ENCODE results near the gene DUS1L. TPM values are rescaled to one million over a fixed set of nuclear protein-coding genes. Genes with fewer than 3 reads are reported as not detected.

Gene DUS1L
- total and polyA plus RNA-seq, 2 donors (not counting 1 experiment from before 2014, with no cell fraction given): 109 to 241 TPM

DNA sequence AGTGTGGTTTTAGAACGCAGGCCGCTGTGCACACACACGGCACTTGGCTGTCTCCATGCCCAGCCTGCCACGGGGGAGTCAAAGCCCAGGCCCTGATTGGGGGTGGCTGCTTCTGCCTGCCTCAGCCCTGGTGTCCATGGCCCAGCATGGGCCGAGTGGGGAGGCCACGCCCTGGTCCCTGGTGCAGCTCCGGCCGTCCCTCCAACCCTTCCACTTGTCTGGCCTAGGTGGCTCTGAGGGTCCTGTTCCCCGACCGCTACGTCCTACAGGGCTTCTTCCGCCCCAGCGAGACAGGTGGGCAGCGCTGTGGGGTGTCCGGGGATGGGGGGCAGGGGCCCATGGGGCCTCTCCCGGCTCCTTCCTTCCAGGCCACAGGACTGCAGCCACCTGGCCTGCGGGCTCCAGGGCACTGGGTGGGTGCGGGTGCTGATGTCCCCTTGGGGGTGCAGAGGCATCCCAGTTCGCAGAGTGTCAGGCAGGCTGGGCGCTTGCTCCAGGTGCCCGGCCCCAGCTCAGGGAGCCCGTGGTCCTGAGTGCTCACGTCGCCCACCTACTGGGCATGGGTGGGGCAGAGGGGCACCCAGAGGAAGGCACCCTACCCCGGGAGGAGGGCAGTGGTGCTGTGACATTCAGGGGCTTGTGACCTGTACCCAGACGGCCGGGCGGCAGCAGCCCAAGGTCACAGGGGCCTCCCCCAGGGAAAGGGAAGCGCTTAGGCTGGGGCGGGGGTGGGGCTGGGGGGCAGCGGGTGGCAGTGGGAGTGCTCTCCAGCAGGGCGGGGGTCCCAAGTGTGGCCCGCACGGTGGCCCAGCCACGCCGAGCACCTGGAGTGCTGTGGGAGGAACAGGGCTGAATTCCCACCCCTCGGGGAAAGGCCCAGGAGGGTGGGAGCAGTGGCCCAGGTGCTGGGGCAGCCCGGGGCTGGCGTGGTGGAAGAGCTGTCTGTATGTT lies 54.8 kb downstream of the DUS1L start:
- TF ChIP-seq EZH2 (IDR thresholded peaks at IDR 0.05; ENCODE audit: borderline replicate concordance, insufficient read depth, low read depth, low read length, poor library complexity, severe bottlenecking) (no peak), CTCF (IDR thresholded peaks at IDR 0.05) (no peak)
- H3K4me1 Mint-ChIP-seq: no peaks in the 10 kb centered on the region
- H2AFZ ChIP-seq (ENCODE audit: insufficient read depth, low read depth, low read length, poor library complexity, severe bottlenecking): no peak overlapping the region
- H3K4me3 ChIP-seq (ENCODE audit: control extremely low read depth in 1 of 5, extremely low read depth in 1 of 5, insufficient read depth in 1 of 5, low read depth in 2 of 5, low read length in 4 of 5): no peak overlapping the region
- CTCF ChIA-PET: no interaction called here
- intact Hi-C loops (cut with micrococcal nuclease): no loop called here
- H3K27me3 Mint-ChIP-seq: no peaks in the 10 kb centered on the region
- ATAC-seq (ENCODE audit: low read depth): no peak
- DNase-seq: no peak
- 92% methylated on average over 33 of the region's 39 CpGs for WGBS (ENCODE audit: insufficient coverage)
- no peak overlapping the region for H3K9ac ChIP-seq (ENCODE audit: low read length)
- no peak overlapping the region for H3K27ac Mint-ChIP-seq
- H3K9me3 ChIP-seq (ENCODE audit: control extremely low read depth in 1 of 3, control insufficient read depth in 2 of 3, insufficient read depth in 1 of 3, low read length in 2 of 3): no peaks in the 10 kb centered on the region
- POLR2A ChIA-PET: no interaction called here
- H3K79me2 ChIP-seq (ENCODE audit: control insufficient read depth, insufficient read depth, low read length): no peaks in the 10 kb centered on the region
- H3K4me3 Mint-ChIP-seq: no peak overlapping the region
- no peaks in the 10 kb centered on the region for H3K4me1 ChIP-seq (ENCODE audit: control insufficient read depth in 2 of 2, insufficient read depth in 2 of 2, low read length in 2 of 2)
- no peaks in the 10 kb centered on the region for H4K20me1 ChIP-seq (ENCODE audit: control insufficient read depth, insufficient read depth, low read length, poor library complexity, severe bottlenecking)
- no peaks in the 10 kb centered on the region for H3K9me3 Mint-ChIP-seq (ENCODE audit: insufficient read depth)
- no peak overlapping the region for H3K27ac ChIP-seq (ENCODE audit: low read length in 2 of 2)
- H3K36me3 ChIP-seq (replicated peaks in 1 of 2; ENCODE audit: control extremely low read depth in 1 of 2, control insufficient read depth in 1 of 2, extremely low read depth in 1 of 2, insufficient read depth in 2 of 2, low read length in 1 of 2): peaks cover 0 to 5% of the 10 kb centered on the region in 2 experiments
- H3K4me2 ChIP-seq (replicated peaks; ENCODE audit: low read depth, low read length, poor library complexity, severe bottlenecking): no peak overlapping the region
- H3K27me3 ChIP-seq (replicated peaks in 1 of 4; ENCODE audit: control extremely low read depth in 1 of 4, control insufficient read depth in 3 of 4, insufficient read depth in 4 of 4, low read length in 3 of 4): no peaks in the 10 kb centered on the region

- CTCF ChIA-PET: no interaction called here
- Histone ChIP-seq H3K9ac (ENCODE audit: low read length) (no peak overlapping the region), H3K9me3 (ENCODE audit: control extremely low read depth in 1 of 3, control insufficient read depth in 2 of 3, insufficient read depth in 1 of 3, low read length in 2 of 3) (no peaks in the 10 kb centered on the region), H3K4me2 (replicated peaks; ENCODE audit: low read depth, low read length, poor library complexity, severe bottlenecking) (no peak overlapping the region), H3K36me3 (replicated peaks in 1 of 2; ENCODE audit: control extremely low read depth in 1 of 2, control insufficient read depth in 1 of 2, extremely low read depth in 1 of 2, insufficient read depth in 2 of 2, low read length in 1 of 2) (peaks cover 0 to 7% of the 10 kb centered on the region in 2 experiments), H3K27me3 (replicated peaks in 1 of 4; ENCODE audit: control extremely low read depth in 1 of 4, control insufficient read depth in 3 of 4, insufficient read depth in 4 of 4, low read length in 3 of 4) (no peaks in the 10 kb centered on the region), H3K79me2 (ENCODE audit: control insufficient read depth, insufficient read depth, low read length) (no peaks in the 10 kb centered on the region), H3K4me1 (ENCODE audit: control insufficient read depth in 2 of 2, insufficient read depth in 2 of 2, low read length in 2 of 2) (no peaks in the 10 kb centered on the region), H2AFZ (ENCODE audit: insufficient read depth, low read depth, low read length, poor library complexity, severe bottlenecking) (no peak overlapping the region), H3K27ac (ENCODE audit: low read length in 2 of 2) (no peak overlapping the region), H3K4me3 (ENCODE audit: control extremely low read depth in 1 of 5, extremely low read depth in 1 of 5, insufficient read depth in 1 of 5, low read depth in 2 of 5, low read length in 4 of 5) (no peak overlapping the region), H4K20me1 (ENCODE audit: control insufficient read depth, insufficient read depth, low read length, poor library complexity, severe bottlenecking) (no peaks in the 10 kb centered on the region)
- no peak for DNase-seq
- no peaks in the 10 kb centered on the region for H3K27me3 Mint-ChIP-seq
- intact Hi-C loops (cut with micrococcal nuclease): no loop called here
- 75% methylated on average over 14 of the region's 15 CpGs for WGBS (ENCODE audit: insufficient coverage)
- no peak for ATAC-seq (ENCODE audit: low read depth)
- POLR2A ChIA-PET: no interaction called here
- no peak overlapping the region for H3K27ac Mint-ChIP-seq
- TF ChIP-seq EZH2 (IDR thresholded peaks at IDR 0.05; ENCODE audit: borderline replicate concordance, insufficient read depth, low read depth, low read length, poor library complexity, severe bottlenecking): no peak
- TF ChIP-seq CTCF (IDR thresholded peaks at IDR 0.05): no peak
- H3K9me3 Mint-ChIP-seq (ENCODE audit: insufficient read depth): no peaks in the 10 kb centered on the region
- no peak overlapping the region for H3K4me3 Mint-ChIP-seq
- H3K4me1 Mint-ChIP-seq: no peaks in the 10 kb centered on the region
Observed at GRCh38 chr17:82009413-82009812, 56.2 kb downstream of the DUS1L start.
